HepG2 (cell line): ENCODE results near the gene SOBP. TPM values are rescaled to one million over a fixed set of nuclear protein-coding genes. Genes with fewer than 3 reads are reported as not detected.

ENCODE experiments used
- ARHGAP35 ChIP-seq: sonication (generic); formaldehyde crosslinking; IDR thresholded peaks from 2 replicates; pipeline ENCODE4 v1.9.0; 2022; ENCODE audit warnings: mild to moderate bottlenecking, inconsistent platforms, moderate library complexity, missing genetic modification reagents, borderline replicate concordance
- ATRX ChIP-seq: sonication (generic); formaldehyde crosslinking; IDR thresholded peaks from 2 replicates; pipeline ENCODE4 v1.4.0; 2020; ENCODE audit warnings: missing genetic modification reagents, borderline replicate concordance
- CBFB ChIP-seq: sonication (generic); formaldehyde crosslinking; IDR thresholded peaks from 2 replicates; pipeline ENCODE4 v1.4.0; 2020; ENCODE audit warnings: missing genetic modification reagents
- E2F5 ChIP-seq: sonication (generic); formaldehyde crosslinking; conservative IDR thresholded peaks from 2 replicates; pipeline ENCODE4 v1.4.0; 2020; ENCODE audit warnings: missing genetic modification reagents
- HCFC1 ChIP-seq: fragments of 150-350 bp; IDR thresholded peaks from 2 replicates; pipeline ENCODE4 v1.6.1; 2014; ENCODE audit warnings: low read depth, low read length
- IKZF1 ChIP-seq: fragments of 450-650 bp; IDR thresholded peaks from 2 replicates; pipeline ENCODE4 v1.7.1; 2016
- JUND ChIP-seq: sonication (generic); formaldehyde crosslinking; IDR thresholded peaks from 2 replicates; pipeline ENCODE4 v1.8.0; 2022; ENCODE audit warnings: mild to moderate bottlenecking, missing genetic modification reagents
- NFKBIZ ChIP-seq: IDR thresholded peaks from 2 replicates; pipeline ENCODE4 v1.6.1; 2018; ENCODE audit warnings: missing genetic modification reagents, missing compliant biosample characterization
- NONO ChIP-seq, 2 experiments: fragments of 450-650 bp in 1 of 2; sonication (generic) in 1 of 2; formaldehyde crosslinking in 1 of 2; IDR thresholded peaks in 1 of 2; conservative IDR thresholded peaks in 1 of 2; 2 replicates each; pipeline versions ENCODE4 v1.6.1 to v1.8.0; 2017 to 2022; ENCODE audit warnings: mild to moderate bottlenecking in 1 of 2, missing genetic modification reagents in 1 of 2, moderate library complexity in 1 of 2
- SCMH1 ChIP-seq: sonication (generic); formaldehyde crosslinking; IDR thresholded peaks from 2 replicates; pipeline ENCODE4 v1.9.0; 2021; ENCODE audit warnings: missing genetic modification reagents, mild to moderate bottlenecking, borderline replicate concordance
- TARDBP ChIP-seq: sonication (generic); formaldehyde crosslinking; IDR thresholded peaks from 2 replicates; pipeline ENCODE4 v1.8.0; 2022; ENCODE audit warnings: mild to moderate bottlenecking, missing genetic modification reagents
- TEAD3 ChIP-seq: optimal IDR thresholded peaks from 2 replicates; pipeline ENCODE3; 2016; ENCODE audit warnings: borderline replicate concordance
- ZNF251 ChIP-seq: sonication (generic); formaldehyde crosslinking; IDR thresholded peaks from 2 replicates; pipeline ENCODE4 v1.9.0; 2021; ENCODE audit warnings: mild to moderate bottlenecking, missing genetic modification reagents
- ZNF253 ChIP-seq: sonication (generic); formaldehyde crosslinking; IDR thresholded peaks from 2 replicates; pipeline ENCODE4 v1.8.0; 2022; ENCODE audit warnings: mild to moderate bottlenecking, missing genetic modification reagents, borderline replicate concordance
- ZNF282 ChIP-seq: fragments of 450-650 bp; IDR thresholded peaks from 2 replicates; pipeline ENCODE4 v1.6.1; 2018; ENCODE audit not compliant: partially characterized antibody
- ZNF335 ChIP-seq: sonication (generic); formaldehyde crosslinking; IDR thresholded peaks from 2 replicates; pipeline ENCODE4 v1.4.0; 2020; ENCODE audit warnings: missing genetic modification reagents
- ZNF709 ChIP-seq: sonication (generic); formaldehyde crosslinking; IDR thresholded peaks from 2 replicates; pipeline ENCODE4 v1.5.0; 2020; ENCODE audit warnings: mild to moderate bottlenecking, missing genetic modification reagents
- ZNF746 ChIP-seq: sonication (generic); formaldehyde crosslinking; IDR thresholded peaks from 2 replicates; pipeline ENCODE4 v1.8.0; 2022; ENCODE audit warnings: mild to moderate bottlenecking, missing genetic modification reagents
- ZUFSP ChIP-seq: sonication (generic); formaldehyde crosslinking; IDR thresholded peaks from 2 replicates; pipeline ENCODE4 v1.9.0; 2021; ENCODE audit warnings: missing genetic modification reagents, mild to moderate bottlenecking, borderline replicate concordance
- polyA plus RNA-seq, 8 experiments: library from polyadenylated mRNA; depleted of rRNA in 3 of 8; stranded (reverse) in 7 of 8; unstranded in 1 of 8; fragments of >200 nt; fragmentation: Illumina TruSeq in 4 of 8; extraction: Trizol in 4 of 8; gene quantifications; 2 replicates each; pipeline versions ENCODE4 v1.2.1 to v1.2.3, GENCODE V29; 2011 to 2016; ENCODE audit warnings: low read depth in 4 of 8, missing spikeins in 1 of 8, mixed read lengths in 1 of 8; ENCODE audit not compliant: insufficient read depth in 1 of 8
- total RNA-seq, 5 experiments: library from RNA; depleted of rRNA; stranded (reverse); fragments of >200 nt; fragmentation: Illumina TruSeq; extraction: Trizol; gene quantifications; 2 replicates each; pipeline ENCODE4 v1.2.3, GENCODE V29; 2016; ENCODE audit warnings: low read depth in 1 of 5
- TF ChIP-seq, protein P1 (sequence below): sonication (generic); formaldehyde crosslinking; IDR thresholded peaks from 2 replicates; pipeline ENCODE4 v1.4.0; 2020; ENCODE audit warnings: low read depth, missing genetic modification reagents
- TF ChIP-seq, protein P2 (sequence below): sonication (generic); formaldehyde crosslinking; IDR thresholded peaks from 2 replicates; pipeline ENCODE4 v1.5.0; 2020; ENCODE audit warnings: mild to moderate bottlenecking, missing genetic modification reagents

The SOBP gene
- total and polyA plus RNA-seq, 2 of the 13 experiments (the other 11 are each of a cell fraction or from before 2014, with no cell fraction given) = 1.5 to 6.9 TPM

- TF ChIP-seq, protein P1, sequence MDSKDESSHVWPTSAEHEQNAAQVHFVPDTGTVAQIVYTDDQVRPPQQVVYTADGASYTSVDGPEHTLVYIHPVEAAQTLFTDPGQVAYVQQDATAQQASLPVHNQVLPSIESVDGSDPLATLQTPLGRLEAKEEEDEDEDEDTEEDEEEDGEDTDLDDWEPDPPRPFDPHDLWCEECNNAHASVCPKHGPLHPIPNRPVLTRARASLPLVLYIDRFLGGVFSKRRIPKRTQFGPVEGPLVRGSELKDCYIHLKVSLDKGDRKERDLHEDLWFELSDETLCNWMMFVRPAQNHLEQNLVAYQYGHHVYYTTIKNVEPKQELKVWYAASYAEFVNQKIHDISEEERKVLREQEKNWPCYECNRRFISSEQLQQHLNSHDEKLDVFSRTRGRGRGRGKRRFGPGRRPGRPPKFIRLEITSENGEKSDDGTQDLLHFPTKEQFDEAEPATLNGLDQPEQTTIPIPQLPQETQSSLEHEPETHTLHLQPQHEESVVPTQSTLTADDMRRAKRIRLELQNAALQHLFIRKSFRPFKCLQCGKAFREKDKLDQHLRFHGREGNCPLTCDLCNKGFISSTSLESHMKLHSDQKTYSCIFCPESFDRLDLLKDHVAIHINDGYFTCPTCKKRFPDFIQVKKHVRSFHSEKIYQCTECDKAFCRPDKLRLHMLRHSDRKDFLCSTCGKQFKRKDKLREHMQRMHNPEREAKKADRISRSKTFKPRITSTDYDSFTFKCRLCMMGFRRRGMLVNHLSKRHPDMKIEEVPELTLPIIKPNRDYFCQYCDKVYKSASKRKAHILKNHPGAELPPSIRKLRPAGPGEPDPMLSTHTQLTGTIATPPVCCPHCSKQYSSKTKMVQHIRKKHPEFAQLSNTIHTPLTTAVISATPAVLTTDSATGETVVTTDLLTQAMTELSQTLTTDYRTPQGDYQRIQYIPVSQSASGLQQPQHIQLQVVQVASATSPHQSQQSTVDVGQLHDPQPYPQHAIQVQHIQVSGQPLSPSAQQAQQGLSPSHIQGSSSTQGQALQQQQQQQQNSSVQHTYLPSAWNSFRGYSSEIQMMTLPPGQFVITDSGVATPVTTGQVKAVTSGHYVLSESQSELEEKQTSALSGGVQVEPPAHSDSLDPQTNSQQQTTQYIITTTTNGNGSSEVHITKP (CRISPR knock-in tag) = no peak
- peak; percentile 18 for TF ChIP-seq TEAD3 (CRISPR knock-in tag)
- no peak for TF ChIP-seq NFKBIZ (CRISPR knock-in tag)
- no peak for TF ChIP-seq ARHGAP35 (CRISPR knock-in tag)
- TF ChIP-seq, protein P2, sequence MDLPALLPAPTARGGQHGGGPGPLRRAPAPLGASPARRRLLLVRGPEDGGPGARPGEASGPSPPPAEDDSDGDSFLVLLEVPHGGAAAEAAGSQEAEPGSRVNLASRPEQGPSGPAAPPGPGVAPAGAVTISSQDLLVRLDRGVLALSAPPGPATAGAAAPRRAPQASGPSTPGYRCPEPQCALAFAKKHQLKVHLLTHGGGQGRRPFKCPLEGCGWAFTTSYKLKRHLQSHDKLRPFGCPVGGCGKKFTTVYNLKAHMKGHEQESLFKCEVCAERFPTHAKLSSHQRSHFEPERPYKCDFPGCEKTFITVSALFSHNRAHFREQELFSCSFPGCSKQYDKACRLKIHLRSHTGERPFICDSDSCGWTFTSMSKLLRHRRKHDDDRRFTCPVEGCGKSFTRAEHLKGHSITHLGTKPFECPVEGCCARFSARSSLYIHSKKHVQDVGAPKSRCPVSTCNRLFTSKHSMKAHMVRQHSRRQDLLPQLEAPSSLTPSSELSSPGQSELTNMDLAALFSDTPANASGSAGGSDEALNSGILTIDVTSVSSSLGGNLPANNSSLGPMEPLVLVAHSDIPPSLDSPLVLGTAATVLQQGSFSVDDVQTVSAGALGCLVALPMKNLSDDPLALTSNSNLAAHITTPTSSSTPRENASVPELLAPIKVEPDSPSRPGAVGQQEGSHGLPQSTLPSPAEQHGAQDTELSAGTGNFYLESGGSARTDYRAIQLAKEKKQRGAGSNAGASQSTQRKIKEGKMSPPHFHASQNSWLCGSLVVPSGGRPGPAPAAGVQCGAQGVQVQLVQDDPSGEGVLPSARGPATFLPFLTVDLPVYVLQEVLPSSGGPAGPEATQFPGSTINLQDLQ (CRISPR knock-in tag) = no peak
- no peak for TF ChIP-seq JUND (CRISPR knock-in tag)
- TF ChIP-seq NONO (IDR thresholded peaks at IDR 0.05) = no peak
- peak; percentile 75 for TF ChIP-seq NONO (CRISPR knock-in tag; conservative IDR thresholded peaks at IDR 0.05)
- peak; percentile 44; the same call in 1 of the 2 replicates for TF ChIP-seq CBFB (CRISPR knock-in tag)
- TF ChIP-seq ZNF253 (CRISPR knock-in tag) = no peak
- no peak for TF ChIP-seq ZNF709 (CRISPR knock-in tag)
- no peak; the same call in 1 of the 2 replicates for TF ChIP-seq TARDBP (CRISPR knock-in tag)
- TF ChIP-seq ZNF251 (CRISPR knock-in tag) = no peak
- no peak for TF ChIP-seq ZNF746 (CRISPR knock-in tag)
- TF ChIP-seq ZUFSP = no peak
- no peak for TF ChIP-seq ZNF335 (CRISPR knock-in tag)
- no peak for TF ChIP-seq ATRX
- no peak for TF ChIP-seq SCMH1 (CRISPR knock-in tag)
- TF ChIP-seq E2F5 (CRISPR knock-in tag) = 0 out of 2 replicates have a peak, but pooled peaks have one; percentile 15
- TF ChIP-seq IKZF1 = no peak
- TF ChIP-seq ZNF282 = no peak
- TF ChIP-seq HCFC1 = no peak
These were observed 862 bp upstream of the SOBP start (continued) for GRCh38 chr6:107488875-107489635.
